OCI-LY7 (cell line): ENCODE results near the gene MOGAT3.

Source experiments
- EZH2phosphoT487 ChIP-seq: fragments of 200-600 bp; sonication (generic); IDR thresholded peaks from 2 replicates; pipeline ENCODE4 v1.6.1; 2018; ENCODE audit warnings: low read depth, borderline replicate concordance, mild to moderate bottlenecking, mixed run types, antibody characterized with exemption, low read length, moderate library complexity, mixed read lengths
- TF ChIP-seq, protein P1 (sequence below): fragments of 200-600 bp; sonication (generic); conservative IDR thresholded peaks from 2 replicates; pipeline ENCODE4 v1.5.1; 2014; ENCODE audit warnings: mild to moderate bottlenecking, antibody characterized with exemption, low read length, moderate library complexity, mixed read lengths

DNA sequence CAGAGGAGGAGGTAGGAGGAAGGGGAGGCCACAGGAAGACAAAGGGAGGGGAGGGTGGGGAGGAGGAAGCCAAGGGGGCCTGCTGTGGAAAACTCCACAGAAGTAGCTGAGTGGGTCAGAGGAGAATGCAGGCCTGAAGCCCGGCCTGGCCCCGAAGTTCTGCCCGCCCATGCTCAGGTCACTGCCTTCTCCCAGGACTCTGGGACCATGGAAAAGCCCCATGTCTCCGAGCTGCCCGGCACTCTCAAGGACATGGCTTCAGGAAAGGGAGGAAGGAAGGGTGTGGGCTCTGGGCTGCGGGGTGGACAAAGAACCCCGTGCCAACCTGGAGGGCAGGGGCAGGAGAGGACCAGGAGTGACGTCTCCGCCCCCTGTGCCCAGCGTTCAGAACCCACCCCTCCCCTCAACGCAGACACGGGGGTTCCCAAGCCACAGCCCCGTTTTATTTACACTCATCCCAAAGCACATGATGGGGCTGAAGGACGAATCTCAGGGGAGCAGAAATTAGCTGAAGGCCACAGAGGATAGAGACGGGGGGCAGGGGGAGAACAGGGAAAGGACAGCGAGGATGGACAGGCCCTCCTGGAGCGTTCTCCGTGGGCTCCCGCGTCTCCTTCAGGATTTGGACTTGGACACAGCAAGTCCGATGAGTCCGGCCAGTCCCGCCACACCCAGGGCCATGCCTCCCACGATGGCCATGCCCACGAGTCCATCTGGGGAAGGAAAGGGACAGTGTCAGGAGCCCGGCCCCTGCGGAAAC is 38.5 kb upstream of the MOGAT3 start:
- TF ChIP-seq, protein P1, sequence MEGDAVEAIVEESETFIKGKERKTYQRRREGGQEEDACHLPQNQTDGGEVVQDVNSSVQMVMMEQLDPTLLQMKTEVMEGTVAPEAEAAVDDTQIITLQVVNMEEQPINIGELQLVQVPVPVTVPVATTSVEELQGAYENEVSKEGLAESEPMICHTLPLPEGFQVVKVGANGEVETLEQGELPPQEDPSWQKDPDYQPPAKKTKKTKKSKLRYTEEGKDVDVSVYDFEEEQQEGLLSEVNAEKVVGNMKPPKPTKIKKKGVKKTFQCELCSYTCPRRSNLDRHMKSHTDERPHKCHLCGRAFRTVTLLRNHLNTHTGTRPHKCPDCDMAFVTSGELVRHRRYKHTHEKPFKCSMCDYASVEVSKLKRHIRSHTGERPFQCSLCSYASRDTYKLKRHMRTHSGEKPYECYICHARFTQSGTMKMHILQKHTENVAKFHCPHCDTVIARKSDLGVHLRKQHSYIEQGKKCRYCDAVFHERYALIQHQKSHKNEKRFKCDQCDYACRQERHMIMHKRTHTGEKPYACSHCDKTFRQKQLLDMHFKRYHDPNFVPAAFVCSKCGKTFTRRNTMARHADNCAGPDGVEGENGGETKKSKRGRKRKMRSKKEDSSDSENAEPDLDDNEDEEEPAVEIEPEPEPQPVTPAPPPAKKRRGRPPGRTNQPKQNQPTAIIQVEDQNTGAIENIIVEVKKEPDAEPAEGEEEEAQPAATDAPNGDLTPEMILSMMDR, result no peak
- TF ChIP-seq EZH2phosphoT487, result no peak
